Small intestine (tissue), 7 donors: ENCODE measurements around the gene GAB3. TPM values are rescaled to one million over a fixed set of nuclear protein-coding genes. Genes with fewer than 3 reads are reported as not detected.

ENCODE experiments used
- DNase-seq, 2 donors: peaks; one replicate each; pipeline versions ENCODE4 v3.0.0 to v3.0.0-alpha.2; 2013
- FAIRE-seq: peaks from 2 replicates; lab custom pipeline; 2012; peaks lifted over from hg19 to GRCh38; lab: Jason Lieb, UNC
- H3K27ac ChIP-seq, 3 donors: one replicate each; pipeline ENCODE4 v1.5.1; 2013; ENCODE audit warnings: low read length in 2 of 3, mild to moderate bottlenecking in 2 of 3, control low read depth in 1 of 3, inconsistent platforms in 1 of 3, low read depth in 1 of 3, moderate library complexity in 1 of 3
- H3K27me3 ChIP-seq, 3 donors: one replicate each; pipeline ENCODE4 v1.6.1; 2013; ENCODE audit warnings: low read length in 3 of 3, inconsistent platforms in 1 of 3; ENCODE audit not compliant: control insufficient read depth in 3 of 3, insufficient read depth in 3 of 3
- H3K36me3 ChIP-seq, 3 donors: one replicate each; pipeline ENCODE4 v1.6.1; 2013; ENCODE audit warnings: low read length in 3 of 3, inconsistent platforms in 1 of 3, low read depth in 1 of 3, mild to moderate bottlenecking in 1 of 3, moderate library complexity in 1 of 3; ENCODE audit not compliant: control insufficient read depth in 3 of 3, insufficient read depth in 2 of 3
- H3K4me1 ChIP-seq, 3 donors: one replicate each; pipeline ENCODE4 v1.6.1; 2013; ENCODE audit warnings: low read length in 2 of 3, inconsistent platforms in 1 of 3, low read depth in 1 of 3, mild to moderate bottlenecking in 1 of 3, moderate library complexity in 1 of 3; ENCODE audit not compliant: control insufficient read depth in 3 of 3, insufficient read depth in 2 of 3
- H3K4me3 ChIP-seq, 3 donors: one replicate each; pipeline ENCODE4 v1.5.1; 2013; ENCODE audit warnings: low read length in 3 of 3, control low read depth in 1 of 3, inconsistent platforms in 1 of 3, low read depth in 1 of 3, mild to moderate bottlenecking in 1 of 3, moderate library complexity in 1 of 3
- H3K9me3 ChIP-seq, 2 donors: one replicate each; pipeline ENCODE4 v1.6.1; 2013; ENCODE audit warnings: low read depth in 1 of 2, low read length in 1 of 2; ENCODE audit not compliant: control insufficient read depth in 2 of 2, insufficient read depth in 1 of 2
- WGBS, 3 donors: extraction: QIAGEN DNeasy Blood & Tissue Kit; methylation state at CpG; one replicate each; pipeline ENCODE4 v1.1.7; 2013; 5-methylcytosine and 5-hydroxymethylcytosine counted together
- polyA plus RNA-seq, 4 donors: library from polyadenylated mRNA; stranded (reverse) in 3 of 4; unstranded in 1 of 4; fragments of 200-250 nt in 3 of 4; fragments of 120-200 nt in 1 of 4; gene quantifications; one replicate each; pipeline versions ENCODE4 v1.2.1 to v1.2.3, GENCODE V29; 2013
- donor health status: healthy with polysubstance abuse.
- donor health status: control.
- donor health status: control.
- donor health status: Bipolar disorder and iron deficiency.
- donor health status: healthy.

The GAB3 gene
- polyA plus RNA-seq, 4 donors = 1.1 to 2.1 (median 1.3) TPM

- no peak for DNase-seq
- peaks cover 0 to 2% (median 0%) of the 10 kb centered on the region in 3 donors for H3K27me3 ChIP-seq
- H3K4me1 ChIP-seq = peaks cover 0 to 11% (median 3%) of the 10 kb centered on the region in 3 donors
- 79 to 95% (median 79%) methylated on average over 7 of the region's 7 CpGs for WGBS, 3 donors
- H3K36me3 ChIP-seq = no peaks in the 10 kb centered on the region
- no peak overlapping the region for H3K4me3 ChIP-seq
- no peaks in the 10 kb centered on the region for H3K9me3 ChIP-seq
- peak overlapping the region in 2 of 3 donors; percentile 56 to 70 for H3K27ac ChIP-seq
- no peak for FAIRE-seq
Observed at GRCh38 chrX:154731881-154732280, 19.0 kb downstream of the GAB3 start.

- 87 to 90% (median 88%) methylated on average over 5 of the region's 5 CpGs for WGBS, 3 donors
- FAIRE-seq = no peak
Observed at GRCh38 chrX:154731184-154731583, 19.7 kb downstream of the GAB3 start.

GRCh38 chrX:154730253-154730891 is 20.5 kb downstream of the GAB3 start:
- Histone ChIP-seq H3K36me3 (no peaks in the 10 kb centered on the region), H3K4me3 (no peak overlapping the region), H3K4me1 (peaks cover 0 to 9% (median 3%) of the 10 kb centered on the region in 3 donors), H3K27me3 (no peaks in the 10 kb centered on the region), H3K27ac (peak overlapping the region in 2 of 3 donors; percentile 38 to 82), H3K9me3 (no peaks in the 10 kb centered on the region)
- FAIRE-seq (no peak), DNase-seq (no peak)
- 42 to 59% (median 51%) methylated on average over 6 of the region's 6 CpGs for WGBS, 3 donors

More at GRCh38 chrX:154731184-154731583, 19.7 kb downstream of the GAB3 start:
- H3K9me3 ChIP-seq = no peaks in the 10 kb centered on the region
- peaks cover 0 to 11% (median 3%) of the 10 kb centered on the region in 3 donors for H3K4me1 ChIP-seq
- H3K4me3 ChIP-seq = no peak overlapping the region
- H3K27ac ChIP-seq = peak overlapping the region in 2 of 3 donors; percentile 56 to 82
- peak in 1 of 2 donors; percentile 28 for DNase-seq
- no peaks in the 10 kb centered on the region for H3K27me3 ChIP-seq
- H3K36me3 ChIP-seq = no peaks in the 10 kb centered on the region

GRCh38 chrX:154729439-154729838 is 21.4 kb downstream of the GAB3 start:
- Histone ChIP-seq H3K4me1 (peaks cover 0 to 7% (median 3%) of the 10 kb centered on the region in 3 donors), H3K36me3 (no peaks in the 10 kb centered on the region), H3K27me3 (no peaks in the 10 kb centered on the region), H3K9me3 (no peaks in the 10 kb centered on the region), H3K27ac (peak overlapping the region in 2 of 3 donors; percentile 38 to 79), H3K4me3 (no peak overlapping the region)
- WGBS, 3 donors = 61 to 79% (median 77%) methylated on average over 3 of the region's 3 CpGs
- DNase-seq (no peak), FAIRE-seq (no peak)

- DNase-seq (no peak), FAIRE-seq (no peak)
- H3K27ac ChIP-seq = peak overlapping the region in 2 of 3 donors; percentile 22 to 70
- peaks cover 0 to 7% (median 3%) of the 10 kb centered on the region in 3 donors for H3K4me1 ChIP-seq
- H3K27me3 ChIP-seq = no peaks in the 10 kb centered on the region
- no peak overlapping the region for H3K4me3 ChIP-seq
- H3K36me3 ChIP-seq = no peaks in the 10 kb centered on the region
- H3K9me3 ChIP-seq = no peaks in the 10 kb centered on the region
- WGBS, 3 donors = 69 to 82% (median 71%) methylated on average over 7 of the region's 7 CpGs
Observed at GRCh38 chrX:154728431-154729190, 22.3 kb downstream of the GAB3 start.

GRCh38 chrX:154727871-154728270 is 23.0 kb downstream of the GAB3 start:
- 49 to 72% (median 62%) methylated on average over 3 of the region's 3 CpGs for WGBS, 3 donors
- DNase-seq = no peak

GRCh38 chrX:154727418-154727817 is 23.5 kb downstream of the GAB3 start:
- DNase-seq = no peak
- peak overlapping the region in 1 of 3 donors; percentile 54 for H3K27ac ChIP-seq
- peaks cover 0 to 4% (median 3%) of the 10 kb centered on the region in 3 donors for H3K4me1 ChIP-seq
- 83 to 95% (median 88%) methylated on average over 1 of the region's 1 CpG for WGBS, 3 donors
- no peaks in the 10 kb centered on the region for H3K36me3 ChIP-seq
- FAIRE-seq = no peak
- H3K27me3 ChIP-seq = no peaks in the 10 kb centered on the region
- H3K4me3 ChIP-seq = no peak overlapping the region
- no peaks in the 10 kb centered on the region for H3K9me3 ChIP-seq

More at GRCh38 chrX:154727871-154728270, 23.0 kb downstream of the GAB3 start:
- no peaks in the 10 kb centered on the region for H3K36me3 ChIP-seq
- H3K27ac ChIP-seq = peak overlapping the region in 2 of 3 donors; percentile 8 to 70
- FAIRE-seq = no peak
- no peaks in the 10 kb centered on the region for H3K9me3 ChIP-seq
- H3K27me3 ChIP-seq = no peaks in the 10 kb centered on the region
- H3K4me3 ChIP-seq = no peak overlapping the region
- H3K4me1 ChIP-seq = peaks cover 0 to 7% (median 3%) of the 10 kb centered on the region in 3 donors

- Histone ChIP-seq H3K36me3 (no peaks in the 10 kb centered on the region), H3K4me3 (no peak overlapping the region), H3K9me3 (no peaks in the 10 kb centered on the region), H3K27me3 (no peaks in the 10 kb centered on the region), H3K4me1 (peaks cover 0 to 3% (median 0%) of the 10 kb centered on the region in 3 donors), H3K27ac (peak overlapping the region in 1 of 3 donors; percentile 74)
- WGBS, 3 donors = 64 to 85% (median 83%) methylated on average over 2 of the region's 2 CpGs
- no peak for DNase-seq
- FAIRE-seq = no peak
Observed at GRCh38 chrX:154724993-154725756, 25.7 kb downstream of the GAB3 start.
